IPS DF 6.9 (cell line): ENCODE results near the gene CPM.
"Not testable (repeated sequence)": the region's sequence is repeated elsewhere in the genome, so short reads cannot be mapped to it uniquely, and the experiment has no call there.

Source experiments
- DNase-seq: peaks from one replicate; pipeline ENCODE4 v3.0.0-alpha.2; 2013; ENCODE audit warnings: low read depth, low spot score
- H3K27ac ChIP-seq: one replicate; pipeline ENCODE4 v1.5.1; 2013; ENCODE audit warnings: low read length, control low read depth
- H3K27me3 ChIP-seq: 2 replicates; pipeline ENCODE4 v1.6.1; 2013; ENCODE audit warnings: mild to moderate bottlenecking, low read length; ENCODE audit not compliant: control insufficient read depth, insufficient read depth
- H3K36me3 ChIP-seq: 2 replicates; pipeline ENCODE4 v1.6.1; 2013; ENCODE audit warnings: low read length; ENCODE audit not compliant: control insufficient read depth, insufficient read depth
- H3K4me1 ChIP-seq: 2 replicates; pipeline ENCODE4 v1.6.1; 2013; ENCODE audit warnings: low read length; ENCODE audit not compliant: control insufficient read depth, insufficient read depth
- H3K4me3 ChIP-seq: 2 replicates; pipeline ENCODE4 v1.5.1; 2013; ENCODE audit warnings: mild to moderate bottlenecking, low read length
- H3K9me3 ChIP-seq: 2 replicates; pipeline ENCODE4 v1.6.1; 2013; ENCODE audit warnings: low read length, inconsistent platforms; ENCODE audit not compliant: control insufficient read depth, insufficient read depth
- WGBS: extraction: QIAGEN DNeasy Blood & Tissue Kit; methylation state at CpG from one replicate; pipeline ENCODE4 v1.1.7; 2013; ENCODE audit warnings: mixed read lengths, missing lambda C conversion rate; ENCODE audit not compliant: insufficient read length, insufficient coverage; 5-methylcytosine and 5-hydroxymethylcytosine counted together

The CPM gene

GRCh38 chr12:68842784-68843567 is 90.0 kb downstream of the CPM start:
- Histone ChIP-seq H3K4me3 (no peak overlapping the region), H3K36me3 (peaks cover 17% of the 10 kb centered on the region; the same call in 1 of the 2 replicates), H3K27me3 (no peaks in the 10 kb centered on the region), H3K27ac (no peak overlapping the region), H3K4me1 (no peaks in the 10 kb centered on the region), H3K9me3 (no peaks in the 10 kb centered on the region)
- no CpG with 5 or more reads among the region's 2 CpGs for WGBS
- no peak for DNase-seq

- Histone ChIP-seq H3K4me1 (no peaks in the 10 kb centered on the region), H3K27ac (no peak overlapping the region), H3K27me3 (no peaks in the 10 kb centered on the region), H3K9me3 (no peaks in the 10 kb centered on the region), H3K36me3 (peaks cover 18% of the 10 kb centered on the region; the same call in 1 of the 2 replicates), H3K4me3 (no peak overlapping the region)
- WGBS: no CpG with 5 or more reads among the region's 3 CpGs
- no peak for DNase-seq
Observed at GRCh38 chr12:68842123-68842522, 90.8 kb downstream of the CPM start.

- Histone ChIP-seq H3K27ac (no peak overlapping the region), H3K27me3 (no peaks in the 10 kb centered on the region), H3K4me1 (no peaks in the 10 kb centered on the region), H3K4me3 (no peak overlapping the region), H3K9me3 (no peaks in the 10 kb centered on the region), H3K36me3 (peaks cover 20% of the 10 kb centered on the region; the same call in 1 of the 2 replicates)
- no CpG with 5 or more reads among the region's 2 CpGs for WGBS
- no peak for DNase-seq
Observed at GRCh38 chr12:68841717-68842116, 91.3 kb downstream of the CPM start.

- H3K4me3 ChIP-seq, H3K4me1 ChIP-seq, DNase-seq, H3K27ac ChIP-seq, H3K9me3 ChIP-seq, H3K27me3 ChIP-seq: not testable (repeated sequence)
- WGBS: no CpG with 5 or more reads among the region's 5 CpGs
- peaks cover 20% of the 10 kb centered on the region; the same call in 1 of the 2 replicates for H3K36me3 ChIP-seq
Observed at GRCh38 chr12:68841175-68841574, 91.8 kb downstream of the CPM start.

GRCh38 chr12:68839183-68840147 is 93.5 kb downstream of the CPM start:
- no peaks in the 10 kb centered on the region for H3K27me3 ChIP-seq
- H3K36me3 ChIP-seq: peaks cover 20% of the 10 kb centered on the region; the same call in 1 of the 2 replicates
- H3K4me1 ChIP-seq: peaks cover 1% of the 10 kb centered on the region; the same call in 1 of the 2 replicates
- no peaks in the 10 kb centered on the region for H3K9me3 ChIP-seq
- no peak overlapping the region for H3K27ac ChIP-seq
- no CpG with 5 or more reads among the region's 2 CpGs for WGBS
- DNase-seq: no peak
- no peak overlapping the region for H3K4me3 ChIP-seq

- no peak for DNase-seq
Observed at GRCh38 chr12:68838046-68838886, 94.7 kb downstream of the CPM start.

GRCh38 chr12:68837215-68837614 is 95.8 kb downstream of the CPM start:
- Histone ChIP-seq H3K27me3 (no peaks in the 10 kb centered on the region), H3K36me3 (peaks cover 20% of the 10 kb centered on the region; the same call in 1 of the 2 replicates), H3K27ac (no peak overlapping the region), H3K9me3 (no peaks in the 10 kb centered on the region), H3K4me1 (peaks cover 1% of the 10 kb centered on the region; the same call in 1 of the 2 replicates), H3K4me3 (no peak overlapping the region)
- no CpG with 5 or more reads among the region's 1 CpG for WGBS
- DNase-seq: no peak

More at GRCh38 chr12:68838046-68838886, 94.7 kb downstream of the CPM start:
- Histone ChIP-seq H3K27ac (no peak overlapping the region), H3K4me3 (no peak overlapping the region), H3K4me1 (peaks cover 1% of the 10 kb centered on the region; the same call in 1 of the 2 replicates), H3K36me3 (peaks cover 20% of the 10 kb centered on the region; the same call in 1 of the 2 replicates), H3K27me3 (no peaks in the 10 kb centered on the region), H3K9me3 (no peaks in the 10 kb centered on the region)
- 100% methylated on average over 1 of the region's 5 CpGs for WGBS

GRCh38 chr12:68835333-68835908 is 97.5 kb downstream of the CPM start:
- WGBS: no CpG with 5 or more reads among the region's 10 CpGs
- Histone ChIP-seq H3K4me3 (no peak overlapping the region), H3K9me3 (no peaks in the 10 kb centered on the region), H3K27me3 (no peaks in the 10 kb centered on the region), H3K36me3 (peaks cover 17% of the 10 kb centered on the region; the same call in 1 of the 2 replicates), H3K27ac (no peak overlapping the region), H3K4me1 (peaks cover 1% of the 10 kb centered on the region; the same call in 1 of the 2 replicates)
- DNase-seq: no peak

GRCh38 chr12:68833508-68833907 is 99.5 kb downstream of the CPM start:
- peaks cover 1% of the 10 kb centered on the region; the same call in 1 of the 2 replicates for H3K4me1 ChIP-seq
- no peak for DNase-seq
- H3K27ac ChIP-seq: no peak overlapping the region
- no CpG with 5 or more reads among the region's 4 CpGs for WGBS
- H3K36me3 ChIP-seq: peaks cover 10% of the 10 kb centered on the region; the same call in 1 of the 2 replicates
- H3K4me3 ChIP-seq: no peak overlapping the region
- no peaks in the 10 kb centered on the region for H3K9me3 ChIP-seq
- H3K27me3 ChIP-seq: no peaks in the 10 kb centered on the region
